Measurements from ENCODE around the gene DCC.

DNA sequence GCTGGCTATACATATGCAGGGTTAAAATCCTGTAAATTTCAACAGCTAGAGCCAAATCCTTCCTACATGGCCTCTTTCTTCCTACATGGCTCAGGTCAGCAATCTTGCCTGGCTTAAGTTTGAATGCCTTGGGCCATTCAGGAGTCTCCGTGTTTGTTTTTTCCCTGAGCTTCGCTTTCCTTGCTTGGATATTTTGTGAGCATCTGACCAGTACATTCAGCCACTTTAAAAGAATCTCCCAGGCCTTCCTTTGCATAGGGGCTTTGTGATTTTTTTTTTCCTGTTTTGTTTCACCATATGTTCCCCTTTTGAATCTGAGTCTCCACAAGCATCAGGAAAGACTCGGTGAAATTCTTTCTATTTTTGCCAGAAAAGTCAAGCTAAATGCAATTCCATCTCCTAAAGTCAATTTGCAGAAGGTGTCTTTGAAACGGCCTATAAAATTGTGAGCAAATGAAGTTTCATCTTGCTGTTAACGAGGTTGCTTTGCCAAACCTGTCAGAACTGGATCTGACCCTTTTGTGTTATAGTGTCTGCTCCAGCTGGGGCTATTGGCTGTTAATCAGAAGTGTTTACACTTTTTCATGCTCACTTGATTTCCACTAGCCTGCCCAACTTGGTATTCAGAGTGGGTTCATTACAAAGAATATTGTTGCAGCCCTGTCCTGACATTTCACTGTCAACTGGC is 256.9 kb downstream of the DCC start:
- TF ChIP-seq, protein P1, sequence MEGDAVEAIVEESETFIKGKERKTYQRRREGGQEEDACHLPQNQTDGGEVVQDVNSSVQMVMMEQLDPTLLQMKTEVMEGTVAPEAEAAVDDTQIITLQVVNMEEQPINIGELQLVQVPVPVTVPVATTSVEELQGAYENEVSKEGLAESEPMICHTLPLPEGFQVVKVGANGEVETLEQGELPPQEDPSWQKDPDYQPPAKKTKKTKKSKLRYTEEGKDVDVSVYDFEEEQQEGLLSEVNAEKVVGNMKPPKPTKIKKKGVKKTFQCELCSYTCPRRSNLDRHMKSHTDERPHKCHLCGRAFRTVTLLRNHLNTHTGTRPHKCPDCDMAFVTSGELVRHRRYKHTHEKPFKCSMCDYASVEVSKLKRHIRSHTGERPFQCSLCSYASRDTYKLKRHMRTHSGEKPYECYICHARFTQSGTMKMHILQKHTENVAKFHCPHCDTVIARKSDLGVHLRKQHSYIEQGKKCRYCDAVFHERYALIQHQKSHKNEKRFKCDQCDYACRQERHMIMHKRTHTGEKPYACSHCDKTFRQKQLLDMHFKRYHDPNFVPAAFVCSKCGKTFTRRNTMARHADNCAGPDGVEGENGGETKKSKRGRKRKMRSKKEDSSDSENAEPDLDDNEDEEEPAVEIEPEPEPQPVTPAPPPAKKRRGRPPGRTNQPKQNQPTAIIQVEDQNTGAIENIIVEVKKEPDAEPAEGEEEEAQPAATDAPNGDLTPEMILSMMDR (IDR thresholded peaks at IDR 0.05; ENCODE audit: low read length) = no peak
- TF ChIP-seq EZH2phosphoT487 (IDR thresholded peaks at IDR 0.05; ENCODE audit: low read length) = no peak

All from MM.1S (cell line).